Hindlimb muscle (tissue), 1 donor: Measurements from ENCODE around the gene SIGLEC11. TPM values are rescaled to one million over a fixed set of nuclear protein-coding genes. Genes with fewer than 3 reads are reported as not detected.
"Not testable (repeated sequence)": the region's sequence is repeated elsewhere in the genome, so short reads cannot be mapped to it uniquely, and the experiment has no call there.

Experiments
- DNase-seq: peaks from one replicate; pipeline ENCODE4 v3.0.0-alpha.2; 2013
- polyA plus RNA-seq: library from polyadenylated mRNA; unstranded; fragments of 120-200 nt; gene quantifications from one replicate; pipeline ENCODE4 v1.2.1, GENCODE V29; 2013; ENCODE audit not compliant: insufficient read length

The SIGLEC11 gene
- polyA plus RNA-seq, 1 donor, result 0.93 TPM

DNA sequence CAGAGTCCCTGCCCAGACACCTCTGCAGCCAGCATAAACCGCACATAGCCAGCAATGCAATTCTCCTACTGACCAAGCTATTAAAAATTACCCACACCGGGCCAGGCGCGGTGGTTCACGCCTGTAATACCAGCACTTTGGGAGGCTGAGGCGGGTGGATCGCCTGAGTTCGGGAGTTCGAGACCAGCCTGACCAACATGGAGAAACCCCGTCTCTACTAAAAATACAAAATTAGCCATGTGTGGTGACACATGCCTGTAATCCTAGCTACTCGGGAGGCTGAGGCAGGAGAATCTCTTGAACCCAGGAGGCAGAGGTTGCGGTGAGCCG is 36.1 kb downstream of the SIGLEC11 start:
- DNase-seq, result not testable (repeated sequence)

GRCh38 chr19:49924004-49924880 is 36.7 kb downstream of the SIGLEC11 start:
- no peak for DNase-seq

DNA sequence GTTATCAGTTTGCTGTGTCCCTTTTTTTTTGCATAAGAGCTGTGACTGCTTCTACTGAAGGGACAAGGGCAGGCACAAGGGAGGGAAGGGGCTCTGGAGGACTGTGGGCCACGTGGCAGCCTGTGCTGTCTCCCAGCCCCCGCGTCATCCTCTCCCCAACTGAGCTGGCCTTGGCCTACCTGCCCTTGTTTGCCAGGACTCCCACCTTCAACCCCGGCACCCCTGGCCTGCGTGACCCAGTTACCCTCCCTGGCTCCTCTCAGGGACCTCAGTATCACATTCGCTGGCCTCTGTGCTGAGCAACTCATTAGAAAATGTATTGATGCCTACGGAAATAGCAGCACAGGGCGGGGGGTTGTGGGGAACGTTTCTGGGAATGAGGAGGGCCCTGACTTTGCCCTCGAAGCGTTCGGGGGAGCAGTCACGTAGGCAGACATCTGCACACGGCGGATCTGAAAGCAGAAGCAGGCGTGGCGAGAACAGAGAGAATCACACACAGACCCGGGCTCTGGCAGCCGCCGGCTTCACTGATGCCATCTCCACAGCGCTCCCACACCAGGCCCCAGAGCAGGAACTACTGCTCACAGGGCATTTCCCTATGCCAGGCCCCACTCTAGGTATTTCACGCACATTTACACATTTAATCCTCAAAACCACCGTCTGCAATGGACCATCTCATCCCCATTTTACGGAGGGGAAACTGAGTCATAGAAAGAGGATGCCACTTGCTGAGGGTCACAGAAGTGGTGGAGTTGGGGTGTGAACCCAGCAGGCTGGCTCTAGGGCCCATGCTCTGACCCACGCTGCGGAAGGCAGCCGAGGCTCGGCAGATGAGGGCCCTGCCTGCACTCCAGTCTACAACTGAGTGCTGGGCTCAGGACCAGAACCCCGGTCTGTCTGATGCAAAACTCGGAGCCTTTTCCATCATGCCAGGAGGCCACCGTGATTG is 37.6 kb downstream of the SIGLEC11 start:
- DNase-seq, result no peak

GRCh38 chr19:49921871-49922795 is 38.8 kb downstream of the SIGLEC11 start:
- DNase-seq, result no peak

- no peak for DNase-seq
These were observed 40.2 kb downstream of the SIGLEC11 start for GRCh38 chr19:49920624-49921363.

DNA sequence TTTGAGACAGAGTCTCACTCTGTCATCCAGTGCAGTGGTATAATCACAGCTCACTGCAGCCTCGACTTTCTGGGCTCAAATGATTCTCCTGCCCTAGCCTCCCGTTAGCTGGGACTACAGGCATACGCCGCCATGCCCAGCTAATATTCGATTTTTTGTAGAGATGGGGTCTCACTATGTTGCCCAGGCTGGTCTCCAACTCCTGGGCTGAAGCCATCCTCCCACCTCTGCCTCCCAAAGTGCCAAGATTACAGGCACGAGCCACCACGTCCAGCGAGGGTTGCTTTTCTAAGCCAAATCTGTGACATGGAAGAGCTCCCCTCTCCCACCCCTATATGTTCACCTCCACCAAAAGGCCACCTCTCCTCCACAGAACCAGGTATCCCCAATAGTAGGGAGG is 42.9 kb downstream of the SIGLEC11 start:
- DNase-seq, result no peak

DNA sequence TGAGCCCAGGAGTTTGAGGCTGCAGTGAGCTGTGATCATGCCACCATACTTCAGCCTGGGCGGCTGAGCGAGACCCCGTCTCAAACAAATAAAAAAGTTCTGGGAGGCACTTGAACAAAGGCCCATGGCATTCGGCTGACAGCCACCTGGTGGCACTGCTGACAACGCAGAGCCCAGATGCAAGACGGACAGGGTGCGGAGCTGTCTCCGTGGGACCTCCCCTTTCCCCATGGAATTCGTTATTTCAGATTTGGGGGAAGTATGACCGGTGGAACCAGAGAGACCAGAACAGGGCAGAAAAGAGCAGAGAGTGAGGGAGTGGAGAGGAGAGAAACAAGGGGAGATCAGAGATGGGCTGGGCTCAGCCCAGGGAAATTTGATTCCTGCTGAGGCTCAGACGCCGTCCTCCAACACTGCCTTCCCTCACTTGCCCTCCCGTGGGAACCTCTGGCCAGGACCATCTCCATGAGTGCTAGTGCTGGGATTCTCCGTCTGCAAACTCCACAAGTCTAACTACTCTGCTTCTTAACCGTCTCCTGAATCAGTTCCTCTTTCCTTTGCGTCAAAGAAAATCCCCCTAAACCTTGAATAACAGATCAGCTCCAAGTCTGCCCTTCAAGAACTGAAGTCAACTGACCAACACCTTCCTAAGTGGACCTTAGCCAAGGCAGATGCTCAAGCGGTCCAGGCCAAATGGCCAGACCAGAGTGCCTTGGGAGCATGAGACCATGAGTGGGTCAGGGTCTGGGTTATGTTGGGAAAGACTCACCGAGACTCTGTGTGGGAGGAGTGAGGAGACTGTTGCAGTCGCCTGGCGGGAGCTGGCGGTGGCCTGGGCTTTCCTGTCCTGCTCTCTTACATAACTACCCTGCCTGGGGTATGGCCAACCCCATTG is 43.9 kb downstream of the SIGLEC11 start:
- DNase-seq, result no peak

- DNase-seq, result no peak
These were observed 45.7 kb downstream of the SIGLEC11 start for GRCh38 chr19:49915271-49915670.

DNA sequence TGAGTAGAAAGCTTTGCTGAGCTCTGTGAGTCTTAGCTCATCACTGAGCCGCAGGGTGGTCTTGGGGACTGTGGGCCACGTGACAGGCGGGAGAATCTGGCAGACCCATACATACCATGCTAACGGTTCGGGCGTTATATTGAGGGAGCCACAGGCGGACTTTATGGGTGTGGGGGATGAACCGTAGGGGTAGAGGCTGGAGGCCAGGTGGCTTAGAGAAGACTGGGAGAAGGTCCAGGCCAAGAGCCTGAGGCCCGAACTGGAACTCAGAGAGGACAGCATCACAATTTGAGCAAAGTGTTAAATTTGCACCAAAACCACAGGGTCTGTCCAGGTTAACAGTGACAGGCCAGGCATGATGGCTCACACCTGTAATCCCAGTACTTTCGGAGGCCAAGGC is 47.3 kb downstream of the SIGLEC11 start:
- no peak for DNase-seq

GRCh38 chr19:49912965-49913685 is 47.8 kb downstream of the SIGLEC11 start:
- no peak for DNase-seq

DNA sequence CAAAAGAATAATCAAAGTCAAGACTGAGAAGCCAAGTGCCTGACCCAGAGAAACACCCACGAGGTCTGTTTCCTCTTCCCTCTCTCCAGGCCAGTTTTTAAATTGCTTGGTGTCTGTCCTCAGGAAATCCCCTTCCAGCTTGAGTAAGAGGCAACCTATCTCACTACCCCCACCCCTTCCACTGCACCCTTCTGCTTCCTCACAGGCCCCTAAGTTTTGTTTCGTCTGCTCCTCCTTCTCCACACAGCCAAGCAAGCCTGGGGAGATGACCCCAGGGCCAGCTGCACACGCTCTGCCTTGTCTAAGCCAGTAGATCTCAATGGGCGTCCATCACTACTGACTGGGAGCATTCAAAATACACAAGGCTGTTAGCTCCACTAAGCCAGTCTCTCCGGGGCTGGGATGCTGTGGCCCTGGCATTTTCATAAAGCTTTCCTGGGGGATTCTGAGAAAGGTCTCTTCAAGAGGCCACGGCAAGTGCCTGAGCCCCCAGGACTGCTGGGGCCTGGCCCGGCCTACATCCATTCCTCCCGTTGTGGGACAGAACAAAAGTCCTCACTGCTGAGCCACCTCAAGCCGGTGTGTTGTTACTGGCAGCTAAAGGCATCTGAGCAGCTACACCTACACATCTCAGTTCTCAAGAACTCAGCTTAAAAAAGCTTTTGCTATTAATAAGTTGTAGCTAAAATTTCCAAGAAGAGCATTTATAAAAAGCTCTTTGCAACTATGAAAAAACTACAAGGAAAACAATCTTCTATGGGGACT is 49.4 kb downstream of the SIGLEC11 start:
- DNase-seq, result no peak

- no peak for DNase-seq
These were observed 50.8 kb downstream of the SIGLEC11 start for GRCh38 chr19:49910179-49910578.

- no peak for DNase-seq
These were observed 52.2 kb downstream of the SIGLEC11 start for GRCh38 chr19:49908480-49909420.

DNA sequence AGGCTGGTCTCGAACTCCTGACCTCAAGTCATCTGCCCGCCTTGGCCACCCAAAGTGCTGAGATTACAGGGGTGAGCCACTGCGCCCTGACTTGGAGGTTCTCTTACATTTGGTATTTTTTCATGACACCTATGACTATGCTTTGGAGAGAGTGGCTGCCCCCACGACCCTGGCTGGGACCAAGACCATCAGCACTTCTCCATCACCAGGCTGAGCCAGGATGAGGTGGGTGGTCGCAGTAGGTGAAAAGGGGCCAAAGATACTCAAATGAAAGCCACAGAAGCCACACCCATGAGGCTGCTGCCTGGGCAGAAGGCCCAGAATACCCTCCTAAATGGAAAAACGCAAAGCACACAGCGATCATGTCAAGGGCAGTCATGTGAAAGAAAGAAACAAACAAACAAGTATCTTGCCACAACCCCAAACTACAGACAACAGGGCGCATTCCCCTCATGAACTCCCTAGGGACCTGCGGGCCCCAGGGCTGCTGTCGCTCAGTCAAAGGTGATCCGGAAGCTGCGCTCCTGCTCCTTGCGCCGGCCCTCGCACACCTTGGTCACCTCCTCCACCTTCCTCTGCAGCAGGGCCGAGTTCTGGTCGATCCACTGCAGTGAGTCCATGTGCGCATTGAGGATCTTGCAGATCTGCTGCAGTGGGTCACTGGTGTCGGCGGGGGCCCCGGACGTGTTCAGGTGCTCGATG is 53.1 kb downstream of the SIGLEC11 start:
- DNase-seq, result no peak

GRCh38 chr19:49906879-49907564 is 54.0 kb downstream of the SIGLEC11 start:
- DNase-seq, result no peak

- no peak for DNase-seq
These were observed 56.8 kb downstream of the SIGLEC11 start for GRCh38 chr19:49904136-49904535.
